GM12873 (cell line): ENCODE measurements around the gene PARVB.

Experiments
- CTCF ChIP-seq: IDR thresholded peaks from 2 replicates; pipeline ENCODE4 v1.5.1; 2012; ENCODE audit warnings: low read depth, mild to moderate bottlenecking, moderate library complexity, low read length, control low read depth; ENCODE audit not compliant: insufficient read depth; ENCODE audit errors: missing control alignments

The PARVB gene

GRCh38 chr22:44127356-44127755 is 103.3 kb downstream of the PARVB start:
- TF ChIP-seq CTCF, result no peak

- TF ChIP-seq CTCF, result no peak
Observed at GRCh38 chr22:44128958-44129618, 105.0 kb downstream of the PARVB start.

GRCh38 chr22:44129619-44129976 is 105.5 kb downstream of the PARVB start:
- no peak for TF ChIP-seq CTCF

- TF ChIP-seq CTCF, result no peak
Observed at GRCh38 chr22:44130076-44130711, 106.1 kb downstream of the PARVB start.

- TF ChIP-seq CTCF, result no peak
Observed at GRCh38 chr22:44131412-44131811, 107.3 kb downstream of the PARVB start.

- no peak for TF ChIP-seq CTCF
Observed at GRCh38 chr22:44131989-44132685, 108.0 kb downstream of the PARVB start.

- TF ChIP-seq CTCF, result no peak
Observed at GRCh38 chr22:44132724-44133123, 108.6 kb downstream of the PARVB start.
